Esophagus mucosa (tissue), 1 donor: ENCODE data around the gene DHRS7B. TPM values are rescaled to one million over a fixed set of nuclear protein-coding genes. Genes with fewer than 3 reads are reported as not detected.
"Not testable (repeated sequence)": the region's sequence is repeated elsewhere in the genome, so short reads cannot be mapped to it uniquely, and the experiment has no call there.

Experiments
- ATAC-seq: fragments of 200-7000 bp; cut with Tn5 transposase; one replicate; pipeline ENCODE4 v1.9.1; 2020
- total RNA-seq: library from RNA; stranded (reverse); gene quantifications from one replicate; pipeline ENCODE4 v1.2.4, GENCODE V29; 2023
- donor health status: DM: yes; HTN: yes; CAD: no.

DHRS7B gene
- total RNA-seq, 1 donor from 2014 or later, result 7.5 TPM

GRCh38 chr17:21177854-21178600 lies 51.3 kb downstream of the DHRS7B start:
- peak; percentile 29 for ATAC-seq

DNA sequence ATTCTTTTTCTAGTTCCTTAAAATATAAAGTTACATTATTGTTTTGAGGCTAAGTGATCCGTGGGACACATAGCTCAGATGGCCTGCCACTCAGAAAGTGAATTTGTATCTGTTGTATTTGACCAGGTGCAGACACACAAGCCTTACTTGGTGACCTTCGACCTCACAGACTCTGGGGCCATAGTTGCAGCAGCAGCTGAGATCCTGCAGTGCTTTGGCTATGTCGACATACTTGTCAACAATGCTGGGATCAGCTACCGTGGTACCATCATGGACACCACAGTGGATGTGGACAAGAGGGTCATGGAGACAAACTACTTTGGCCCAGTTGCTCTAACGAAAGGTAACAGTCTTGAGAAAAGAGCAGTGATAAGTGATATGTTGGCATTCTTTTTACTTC lies 56.7 kb downstream of the DHRS7B start:
- ATAC-seq, result no peak

GRCh38 chr17:21184570-21184969 lies 57.8 kb downstream of the DHRS7B start:
- ATAC-seq, result no peak

GRCh38 chr17:21185061-21185460 lies 58.3 kb downstream of the DHRS7B start:
- no peak for ATAC-seq

- ATAC-seq, result peak; percentile 8
These were observed 59.8 kb downstream of the DHRS7B start for GRCh38 chr17:21186399-21187187.

DNA sequence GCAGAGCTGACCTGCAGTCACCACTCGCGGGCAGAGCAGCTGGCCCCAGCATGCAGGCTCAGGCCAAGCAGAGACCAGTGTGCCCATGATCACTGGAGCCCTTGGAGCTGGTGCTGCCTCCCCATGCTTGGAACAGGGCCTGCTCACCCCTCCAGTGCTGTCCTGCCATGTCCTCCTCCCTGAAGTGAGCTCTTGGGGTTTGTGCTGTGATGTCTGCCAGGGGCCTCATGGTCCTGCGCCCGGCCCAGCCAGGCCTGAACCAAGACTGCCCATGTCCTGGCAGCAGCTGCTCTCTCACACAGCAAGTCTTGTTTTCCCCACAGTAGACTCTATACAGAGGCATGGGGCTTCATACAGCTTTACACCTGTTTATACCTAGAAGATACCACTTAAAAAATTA lies 62.6 kb downstream of the DHRS7B start:
- no peak for ATAC-seq

DNA sequence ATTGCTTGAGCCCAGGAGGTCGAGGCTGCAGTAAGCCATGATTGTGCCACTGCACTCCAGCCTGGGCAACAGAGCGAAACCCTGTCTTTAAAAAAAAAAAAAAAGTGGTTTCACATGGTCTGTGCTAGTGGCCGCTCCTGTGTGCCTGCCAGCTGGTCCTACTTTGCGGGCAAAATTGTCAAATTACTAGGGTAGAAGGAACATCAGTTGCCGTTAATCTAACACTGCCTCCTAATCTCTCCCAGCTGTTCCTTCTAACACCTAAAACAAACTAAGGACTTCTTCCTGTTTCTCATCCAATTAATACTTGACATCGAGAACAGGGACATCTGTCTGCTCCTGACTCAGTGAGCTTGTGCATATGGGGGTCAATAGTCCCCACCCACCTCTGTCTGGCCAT lies 63.3 kb downstream of the DHRS7B start:
- no peak for ATAC-seq

GRCh38 chr17:21191698-21192097 lies 64.9 kb downstream of the DHRS7B start:
- no peak for ATAC-seq

DNA sequence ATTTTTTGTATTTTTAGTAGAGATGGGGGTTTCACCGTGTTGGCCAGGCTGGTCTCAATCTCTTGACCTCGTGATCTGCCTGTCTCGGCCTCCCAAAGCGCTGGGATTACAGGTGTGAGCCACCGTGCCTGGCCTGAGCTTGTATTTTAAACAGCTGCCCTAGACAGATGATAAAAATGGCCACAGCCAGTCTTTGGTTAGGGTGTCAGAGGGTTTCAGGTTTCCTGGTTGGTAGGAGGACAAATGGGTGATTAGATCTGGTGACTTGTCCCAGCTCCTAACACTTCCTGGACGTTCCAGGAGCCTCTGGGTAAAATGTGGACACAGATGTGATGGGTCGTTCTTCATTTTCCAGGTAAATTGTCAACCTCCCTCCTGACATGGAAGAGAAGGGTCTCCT lies 65.7 kb downstream of the DHRS7B start:
- not testable (repeated sequence) for ATAC-seq

GRCh38 chr17:21193031-21193430 lies 66.3 kb downstream of the DHRS7B start:
- no peak for ATAC-seq

DNA sequence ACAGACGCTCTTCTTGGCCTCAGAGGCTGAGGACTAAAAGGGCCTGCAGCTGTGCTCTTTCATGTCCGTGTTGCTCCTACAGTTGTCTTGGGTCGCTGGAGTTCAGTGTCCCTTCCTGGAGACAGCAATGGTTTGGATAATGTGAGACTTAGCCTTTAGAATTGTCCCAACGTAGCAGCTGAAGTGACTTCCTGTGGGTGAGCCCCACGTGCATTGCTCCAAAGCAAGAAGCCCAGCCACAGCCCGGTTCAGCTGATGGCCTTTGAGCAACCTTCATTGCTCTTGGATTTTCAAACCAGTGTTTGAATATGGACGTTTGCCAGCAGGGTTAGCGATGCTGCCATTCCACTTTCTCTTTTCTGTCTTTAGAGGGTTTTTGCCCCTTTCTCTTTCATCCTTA lies 67.5 kb downstream of the DHRS7B start:
- no peak for ATAC-seq

DNA sequence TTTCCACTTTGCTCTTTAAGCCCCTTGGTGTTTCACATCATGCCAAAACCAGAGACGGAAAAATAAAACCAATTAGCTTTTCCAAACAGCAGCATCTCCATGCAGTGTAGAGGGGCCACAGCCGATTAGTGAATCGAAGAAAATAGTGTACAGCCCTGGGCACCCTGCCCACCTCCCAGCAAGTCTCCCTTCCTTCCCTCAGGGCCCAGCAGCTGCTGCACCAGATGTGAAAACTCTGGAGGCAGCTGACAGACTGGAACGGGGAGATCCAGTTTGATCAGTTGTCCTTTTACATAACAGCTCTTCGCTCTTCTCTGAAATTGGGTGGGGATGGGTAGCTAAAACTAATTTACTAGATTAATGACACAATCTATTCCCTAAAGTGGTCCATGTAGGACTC lies 67.9 kb downstream of the DHRS7B start:
- peak; percentile 41 for ATAC-seq

DNA sequence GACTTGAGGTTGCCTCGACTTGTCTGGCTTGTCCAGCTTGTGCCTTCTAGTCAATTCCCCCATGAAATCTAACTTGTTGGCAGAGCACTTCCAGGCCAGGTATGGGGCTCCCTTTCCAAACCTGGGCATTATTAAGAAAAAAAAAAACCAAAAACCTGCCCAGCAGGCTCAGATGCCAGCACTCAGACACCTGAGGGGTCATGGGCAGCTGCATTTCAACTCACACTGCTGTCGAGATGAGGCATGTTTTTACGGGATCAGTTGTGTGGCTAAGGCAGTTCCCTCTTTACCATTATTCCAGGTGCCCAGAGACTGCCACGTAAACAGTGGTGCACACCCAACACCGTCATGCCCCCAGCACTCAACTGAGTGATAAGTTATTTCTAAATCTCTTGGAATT lies 69.4 kb downstream of the DHRS7B start:
- ATAC-seq, result peak; percentile 79

DNA sequence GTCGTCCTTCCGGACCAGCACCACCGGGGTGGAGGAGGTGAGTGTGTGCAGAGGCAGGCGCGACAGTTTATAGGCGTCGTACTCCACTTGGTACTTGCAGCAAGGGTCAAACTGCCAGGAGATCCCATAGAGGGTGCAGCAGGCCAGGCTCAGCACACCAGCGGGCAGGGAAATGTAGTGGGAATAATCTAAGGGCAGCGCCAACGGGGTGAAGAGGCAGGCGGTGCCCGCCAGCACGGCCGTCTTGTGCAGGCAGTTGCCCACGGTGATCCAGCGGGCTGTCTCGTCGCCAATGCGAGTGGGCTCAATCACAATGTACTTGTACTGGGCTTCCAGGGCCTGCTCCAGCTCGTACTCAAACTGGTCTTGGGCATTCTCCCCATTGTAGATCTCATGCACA lies 71.6 kb downstream of the DHRS7B start:
- ATAC-seq, result no peak

DNA sequence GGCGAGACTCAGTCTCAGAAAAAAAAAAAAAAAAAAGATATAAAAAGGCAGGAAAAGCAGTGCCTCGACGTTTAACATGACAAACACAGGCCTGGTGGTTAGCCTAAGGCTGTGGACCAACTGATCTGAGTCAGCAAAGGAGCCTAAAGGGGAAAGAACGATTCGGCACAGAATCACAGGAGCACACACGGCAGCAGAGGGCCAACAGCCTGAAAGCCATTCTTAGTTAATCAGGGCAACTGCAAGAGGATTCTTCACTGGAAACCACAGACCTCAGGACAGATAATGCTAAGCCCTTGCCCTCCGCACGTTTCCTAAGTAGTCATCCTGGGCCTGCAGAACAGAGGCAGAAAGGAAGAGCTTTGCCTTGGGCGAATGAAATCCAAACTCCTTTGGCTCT lies 72.5 kb downstream of the DHRS7B start:
- ATAC-seq, result peak; percentile 8

DNA sequence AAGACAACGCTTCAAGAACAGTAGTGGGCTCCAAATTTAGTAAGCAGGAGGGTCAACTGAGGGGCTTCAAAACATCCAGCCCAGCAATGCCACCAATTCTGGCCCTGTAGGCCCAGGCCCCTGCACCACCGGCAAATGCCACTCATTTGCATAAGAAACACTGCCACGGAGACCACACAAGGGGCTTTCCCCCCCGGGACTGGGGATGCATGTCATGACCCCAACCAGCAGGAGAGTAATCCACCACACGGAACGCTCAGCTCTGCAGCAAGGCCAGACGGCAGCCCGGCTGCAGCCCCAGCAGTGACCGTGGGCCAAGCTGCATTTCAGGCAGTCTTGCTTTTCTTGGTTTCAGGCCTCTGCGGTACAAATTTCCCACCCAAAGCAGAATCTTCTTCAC lies 73.1 kb downstream of the DHRS7B start:
- ATAC-seq, result no peak

DNA sequence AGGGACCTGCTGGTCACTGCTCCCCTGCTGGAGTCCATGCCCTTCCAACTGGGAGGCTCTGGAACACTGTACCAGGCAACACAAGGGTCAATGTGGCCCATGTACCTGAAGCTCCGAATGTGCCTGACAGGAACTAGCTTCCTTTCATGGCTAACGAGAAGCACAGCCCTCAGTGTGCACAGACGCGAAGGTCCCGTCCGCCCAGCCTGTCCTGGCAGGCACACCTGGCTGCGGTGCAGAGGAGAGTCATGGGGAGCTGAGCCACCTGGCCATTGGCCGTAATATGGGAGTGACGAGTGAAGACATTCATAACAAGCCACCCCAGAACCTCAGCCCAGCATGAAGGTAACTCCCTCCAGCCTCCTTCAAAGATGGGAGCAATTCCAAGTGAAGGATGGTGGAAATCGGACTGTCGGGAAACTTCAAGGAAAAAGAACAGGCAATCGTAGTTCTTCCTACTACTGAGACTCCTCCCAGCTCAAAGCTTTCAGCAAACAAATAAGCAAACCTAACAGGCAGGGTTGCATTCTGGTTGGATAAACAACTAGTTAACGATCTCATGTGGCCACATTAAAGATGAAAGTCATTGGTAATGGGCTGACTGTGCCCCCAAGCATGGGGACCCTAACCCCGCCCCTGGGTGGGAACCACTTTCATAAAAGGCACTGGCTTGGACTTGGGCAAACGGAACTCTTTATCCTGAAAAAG lies 74.0 kb downstream of the DHRS7B start:
- peak; percentile 77 for ATAC-seq

GRCh38 chr17:21201298-21201595 lies 74.5 kb downstream of the DHRS7B start:
- no peak for ATAC-seq

DNA sequence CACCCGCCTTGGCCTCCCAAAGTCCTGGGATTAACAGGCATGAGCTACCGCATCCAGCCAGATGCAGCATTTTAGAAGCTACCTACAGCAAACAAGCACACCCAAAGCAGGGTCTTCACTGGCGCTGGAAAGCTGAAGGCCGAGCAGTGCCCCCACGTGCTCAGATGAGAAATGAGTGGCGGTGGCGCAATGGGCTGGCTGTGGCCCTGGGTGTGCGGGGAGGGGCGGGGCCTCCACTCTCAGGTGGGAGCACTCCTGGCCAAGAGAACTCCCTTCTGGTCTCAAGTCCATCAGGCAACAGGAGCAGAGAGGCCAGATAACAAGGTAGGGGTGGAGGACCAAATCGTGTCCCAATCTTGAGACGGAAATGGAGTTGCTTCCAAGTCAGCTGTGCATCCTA lies 75.1 kb downstream of the DHRS7B start:
- ATAC-seq, result no peak

DNA sequence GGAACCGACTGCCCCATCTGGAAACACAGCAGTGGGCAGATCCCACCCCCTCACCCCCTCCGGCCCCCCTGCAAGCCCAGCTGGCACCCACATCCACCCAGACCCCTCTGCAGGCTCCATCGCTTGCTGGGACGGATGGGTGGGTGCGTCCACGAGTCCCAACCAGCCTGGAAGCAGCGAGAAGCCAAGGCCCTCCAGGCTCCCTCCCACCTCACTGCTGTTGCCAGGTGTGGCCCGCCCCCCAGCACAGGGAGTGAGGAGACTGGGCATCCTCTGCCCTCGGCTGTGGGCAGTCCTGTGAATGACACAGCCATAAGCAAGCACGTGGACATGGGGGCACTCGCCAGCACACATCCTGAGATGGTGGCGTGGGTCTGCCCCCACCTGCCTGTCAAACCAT lies 75.7 kb downstream of the DHRS7B start:
- ATAC-seq, result no peak

DNA sequence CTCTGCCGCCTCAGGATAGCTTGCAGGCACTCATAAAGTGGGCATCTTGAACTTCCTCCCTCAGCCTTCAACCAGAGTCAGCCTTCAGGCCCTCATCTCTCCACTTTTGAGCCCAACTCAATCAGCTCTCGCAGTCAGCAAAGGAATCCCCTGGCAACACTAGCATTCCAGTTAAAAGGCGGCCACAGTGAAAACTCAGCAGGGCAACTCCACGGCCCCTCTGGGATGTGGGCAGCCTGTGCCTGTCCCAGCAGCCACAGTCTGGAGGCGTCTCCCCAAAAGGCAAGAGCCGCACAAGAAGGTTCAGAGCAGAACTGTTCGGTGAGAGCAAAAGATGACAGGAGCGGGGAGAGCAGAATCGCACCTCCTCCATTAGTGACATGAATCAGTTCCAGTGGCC lies 78.2 kb downstream of the DHRS7B start:
- ATAC-seq, result no peak

DNA sequence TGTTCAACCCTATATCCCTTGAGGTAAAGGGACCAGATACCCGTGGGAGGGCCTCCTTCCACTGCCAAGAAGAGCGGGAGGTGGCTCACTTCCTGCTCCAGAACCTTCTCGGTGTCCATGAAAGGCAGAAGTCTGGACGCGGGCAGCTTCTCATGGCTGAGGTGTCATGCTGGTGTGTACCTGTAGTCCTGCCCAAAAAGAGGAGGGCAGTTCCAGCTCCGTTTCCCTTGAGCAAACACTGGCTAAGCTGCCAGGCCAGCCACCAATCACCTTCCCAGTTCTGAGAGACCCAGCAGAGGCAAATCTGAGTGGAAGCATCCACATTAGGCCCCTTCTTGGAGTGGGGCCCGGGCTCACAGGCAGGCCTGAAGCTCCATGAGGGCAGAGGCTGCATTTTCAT lies 81.6 kb downstream of the DHRS7B start:
- no peak for ATAC-seq

GRCh38 chr17:21209511-21210175 lies 82.9 kb downstream of the DHRS7B start:
- ATAC-seq, result peak; percentile 26
